GM19099 (cell line): Measurements from ENCODE around the gene ITGA7.

ENCODE experiments used
- POLR2A ChIP-seq: IDR thresholded peaks from 3 replicates; pipeline ENCODE4 v1.6.1; 2011; ENCODE audit warnings: low read depth; ENCODE audit not compliant: insufficient read length; ENCODE audit errors: extremely low read depth

Gene ITGA7

GRCh38 chr12:55636116-55636655, 71.5 kb downstream of the ITGA7 start:
- no peak for TF ChIP-seq POLR2A
